Panc1 (cell line): ENCODE data around the gene QSOX1.

ENCODE experiments used
- POLR2AphosphoS5 ChIP-seq: IDR thresholded peaks from 2 replicates; pipeline ENCODE4 v1.6.1; 2012; ENCODE audit warnings: mild to moderate bottlenecking, low read depth, low read length, moderate library complexity
- SIN3A ChIP-seq: IDR thresholded peaks from 2 replicates; pipeline ENCODE4 v1.6.1; 2012; ENCODE audit warnings: low read depth, mild to moderate bottlenecking, low read length, moderate library complexity, borderline replicate concordance; ENCODE audit not compliant: insufficient read depth

DNA sequence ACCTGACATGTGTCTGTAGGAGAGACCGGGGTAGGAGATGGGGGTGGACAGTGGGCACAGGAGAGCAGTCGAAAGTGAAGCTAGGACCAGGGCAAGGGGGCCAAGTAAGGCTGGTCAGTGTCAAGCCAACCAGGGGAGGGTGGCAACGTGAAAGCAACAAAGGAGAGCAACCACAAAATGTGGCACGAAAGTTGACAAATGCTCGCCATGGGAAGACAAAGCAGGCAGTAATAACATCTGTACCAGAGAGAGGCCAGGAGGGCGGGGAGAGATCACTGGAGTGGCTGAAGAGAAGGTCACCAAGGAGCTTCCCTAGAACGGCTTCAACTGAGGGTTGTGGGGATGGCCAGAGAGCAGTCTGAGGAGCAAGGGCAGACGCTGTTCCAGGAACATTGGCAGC is 17.0 kb downstream of the QSOX1 start:
- TF ChIP-seq SIN3A (no peak), POLR2AphosphoS5 (no peak)
